ENCODE measurements around the gene SNAP23.

The SNAP23 gene

DNA sequence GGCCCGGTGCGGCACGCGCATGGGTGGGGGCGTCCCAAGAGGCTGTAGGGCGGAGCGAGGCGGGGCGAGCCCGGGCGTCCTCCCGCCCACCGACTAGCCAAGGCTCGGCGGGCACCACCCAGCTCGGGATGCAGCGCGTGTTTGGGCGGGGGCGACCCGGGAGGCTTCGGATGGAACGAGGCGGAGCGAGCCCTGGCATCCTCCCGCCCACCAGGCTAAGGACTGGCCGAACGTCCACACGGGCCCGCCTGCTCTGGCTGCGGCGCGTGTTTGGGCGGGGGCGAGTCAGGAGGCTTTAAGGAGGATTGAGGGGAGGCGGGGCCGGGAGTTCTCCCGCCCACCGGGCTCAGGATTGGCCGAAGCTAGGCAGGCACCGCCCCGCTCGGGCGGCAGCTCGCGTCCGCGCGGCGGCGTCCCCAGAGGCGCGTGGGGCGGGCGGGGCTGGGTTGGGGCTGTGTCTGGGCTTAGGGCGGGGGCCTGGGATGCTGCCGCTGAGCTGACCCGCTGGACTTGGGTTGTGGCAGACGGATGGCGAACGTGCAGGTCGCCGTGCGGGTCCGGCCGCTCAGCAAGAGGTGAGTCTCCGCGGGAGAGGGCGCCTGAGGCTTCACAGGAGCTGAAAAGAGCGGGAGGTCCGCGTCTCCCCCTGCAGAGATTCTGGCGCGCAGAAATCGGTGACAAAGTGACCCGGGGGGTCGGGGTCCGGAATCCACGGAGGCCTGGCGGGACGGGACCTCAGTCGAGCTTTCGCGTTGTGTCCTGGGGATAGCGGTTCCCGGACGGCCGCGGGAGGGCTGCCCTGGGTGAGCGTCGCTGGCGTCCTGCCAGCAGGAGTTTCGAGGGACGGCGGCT is 80.0 kb downstream of the SNAP23 start, which contains the start of gene STARD9:
Gene STARD9 (plus strand): TSS at position 419 of the 852 bp plus-strand sequence. CDS start 110 bp downstream, at position 529.
- DNase-seq (ENCODE audit: low spot score) = peak; percentile 97

DNA sequence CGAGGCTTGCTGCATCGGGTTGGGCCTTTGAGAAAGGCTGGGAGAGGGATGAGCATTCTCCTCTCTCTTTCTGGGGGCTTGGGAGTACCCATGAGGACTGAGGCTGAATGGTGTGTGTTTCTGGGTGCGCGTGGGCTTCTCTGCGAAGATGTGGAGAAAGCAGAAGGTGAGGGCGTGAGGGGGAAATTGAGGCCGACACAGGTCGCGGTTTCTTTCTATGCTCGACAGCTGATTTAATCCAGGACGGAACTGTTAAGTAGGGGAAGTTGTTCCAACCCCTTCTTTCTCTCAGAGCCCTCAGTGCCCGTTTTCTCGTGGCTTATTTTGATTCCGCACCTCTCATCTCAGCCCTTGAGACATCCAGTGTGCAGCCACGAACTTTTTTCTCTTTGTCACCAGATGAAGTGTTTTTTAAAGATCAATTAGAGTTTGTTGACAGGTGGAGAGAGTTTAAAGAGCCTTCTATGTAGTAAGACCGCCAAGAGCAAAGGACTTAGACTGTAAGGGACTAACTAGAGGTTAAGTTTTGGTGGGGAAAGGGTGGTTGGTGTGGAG is 80.7 kb downstream of the SNAP23 start:
- DNase-seq (ENCODE audit: low spot score) = no peak

DNA sequence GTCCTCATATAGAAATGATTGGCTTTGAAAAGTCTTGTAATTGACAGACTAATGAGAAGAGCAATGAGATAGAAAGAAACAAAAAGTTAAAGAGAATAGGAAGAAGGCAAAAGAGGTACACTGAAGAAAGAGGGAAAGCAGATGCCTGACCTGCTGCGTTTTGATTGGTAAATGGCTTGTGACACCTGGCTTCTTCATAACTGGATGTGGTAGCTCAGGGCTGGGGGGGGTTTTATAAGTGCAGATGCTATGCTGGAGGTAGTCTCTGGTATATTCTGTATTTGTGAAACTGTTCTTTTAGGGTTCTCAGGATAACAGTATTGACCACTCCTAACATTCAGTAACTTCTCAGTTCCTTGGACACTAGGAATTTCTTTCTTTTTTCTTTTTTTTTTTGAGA is 81.3 kb downstream of the SNAP23 start:
- no peak for DNase-seq (ENCODE audit: low spot score)

DNA sequence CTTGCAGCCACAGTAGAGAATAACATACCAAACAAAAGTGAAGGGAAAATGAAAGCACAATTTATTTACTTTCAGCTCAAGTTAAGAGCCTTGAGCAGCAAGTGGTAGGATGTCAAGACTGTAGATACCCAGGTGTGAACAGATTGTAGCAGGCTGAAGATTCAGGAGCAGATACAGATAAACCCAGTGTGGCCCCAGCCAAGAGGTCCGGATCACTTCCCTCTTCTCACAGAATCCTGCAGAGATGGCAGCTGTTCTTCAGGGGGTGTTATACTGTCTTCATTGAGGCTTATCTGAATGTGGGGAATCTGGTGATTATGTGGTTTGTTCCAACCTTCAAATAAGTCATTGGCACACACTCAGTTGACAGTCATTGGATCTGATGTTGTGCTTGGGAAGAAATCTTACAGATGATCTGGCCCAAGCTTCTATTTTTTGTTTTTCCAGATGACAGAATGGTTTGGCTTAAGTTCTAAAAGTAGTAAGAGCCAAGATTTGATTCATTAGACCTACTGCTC is 82.1 kb downstream of the SNAP23 start:
- peak; percentile 45 for DNase-seq (ENCODE audit: low spot score)

DNA sequence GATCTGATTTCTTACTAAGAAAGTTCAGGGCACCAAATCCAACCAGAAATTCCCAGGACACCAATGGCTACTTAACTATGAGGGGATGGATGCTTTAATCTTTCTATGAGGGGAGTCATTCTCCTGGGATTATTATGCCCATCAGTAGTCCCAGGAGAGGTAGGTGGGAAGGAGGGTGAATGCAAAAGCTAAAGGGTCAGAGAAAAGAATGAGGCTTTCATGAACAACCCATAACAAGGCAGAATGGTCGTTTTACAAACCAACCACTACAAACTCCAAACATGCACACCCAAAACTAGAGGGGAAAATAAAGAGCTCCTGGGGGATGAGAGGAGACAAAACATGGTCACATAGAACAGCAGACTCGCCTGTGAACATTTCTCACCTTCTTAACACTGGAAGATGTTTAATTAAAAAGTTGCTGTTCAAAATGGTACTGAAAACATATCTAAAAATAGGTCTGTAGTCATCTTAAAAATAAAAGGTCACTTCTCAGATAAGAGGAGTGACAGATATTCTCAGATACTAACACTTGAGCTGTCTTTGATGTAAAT is 83.6 kb downstream of the SNAP23 start:
- DNase-seq (ENCODE audit: low spot score) = no peak

DNA sequence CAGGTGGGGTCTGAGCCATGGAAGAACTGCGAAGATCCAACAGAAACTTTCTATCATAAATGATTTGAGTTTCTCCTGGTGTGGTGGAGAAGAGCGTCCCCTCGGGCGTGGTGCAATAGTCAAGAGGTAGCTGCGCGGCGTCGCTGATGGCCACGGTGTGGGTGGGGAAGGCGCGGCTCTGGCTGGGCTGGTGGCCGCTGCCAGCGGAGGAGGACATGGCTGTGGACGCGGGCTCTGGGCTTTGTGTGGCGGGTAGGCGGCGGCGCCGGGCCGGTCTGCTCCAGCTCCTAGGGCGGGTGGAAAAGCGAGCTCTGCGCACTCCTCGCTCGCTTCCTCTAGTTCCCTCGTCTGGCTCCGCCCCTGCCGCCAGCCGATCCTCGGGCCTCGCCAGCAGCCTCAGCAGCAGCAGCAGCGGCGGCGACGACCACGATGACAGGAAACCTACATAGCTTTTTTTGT is 85.9 kb downstream of the SNAP23 start:
- DNase-seq (ENCODE audit: low spot score) = peak; percentile 73
